ENCODE measurements around the gene VEPH1. TPM values are rescaled to one million over a fixed set of nuclear protein-coding genes. Genes with fewer than 3 reads are reported as not detected.

Gene VEPH1
- total RNA-seq, 1 experiment from 2014 or later: 27.3 TPM

DNA sequence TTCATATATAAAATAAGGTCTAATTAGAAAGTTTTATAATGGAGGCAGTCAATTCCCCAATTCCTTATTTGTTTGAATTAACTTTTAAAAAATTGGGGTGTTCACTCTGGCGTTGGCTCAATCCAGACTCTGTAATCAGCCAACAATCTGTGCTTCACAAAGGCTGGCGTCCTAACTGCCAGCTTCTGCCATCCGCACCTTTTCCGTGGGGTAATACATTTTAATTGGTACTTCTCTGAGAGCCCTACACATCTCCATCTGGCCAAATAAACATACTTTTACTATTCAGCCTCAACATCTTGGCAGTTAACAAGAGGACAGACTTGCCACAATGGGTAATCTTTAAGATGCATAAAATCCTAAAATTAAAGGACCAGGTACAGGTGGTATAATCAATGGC lies 218.1 kb downstream of the VEPH1 start:
- ChIA-PET CTCF (no interaction called here), POLR2A (ENCODE audit: unreplicated experiment) (no interaction called here)
- no peaks in the 10 kb centered on the region for H3K9me3 ChIP-seq (ENCODE audit: low read length)
- peaks cover 13% of the 10 kb centered on the region for H3K4me1 ChIP-seq (ENCODE audit: insufficient read depth, low read length)
- no peaks in the 10 kb centered on the region for H3K36me3 ChIP-seq (ENCODE audit: low read depth, low read length)
- no peak overlapping the region for H3K27ac ChIP-seq (ENCODE audit: low read length)
- ATAC-seq (no peak), DNase-seq (no peak)
- H3K4me2 ChIP-seq (ENCODE audit: low read length): no peak overlapping the region
- H3K9me2 ChIP-seq (replicated peaks; ENCODE audit: low read length): no peaks in the 10 kb centered on the region
- no peak overlapping the region for H2AFZ ChIP-seq (ENCODE audit: low read length)
- H3F3A ChIP-seq (ENCODE audit: low read length, unreplicated experiment): peaks cover 8% of the 10 kb centered on the region
- H3K4me3 ChIP-seq (ENCODE audit: low read length): no peak overlapping the region
- no TSS peak for BruUV-seq (replicated peaks)
- no peak overlapping the region for H3K9ac ChIP-seq (ENCODE audit: low read length)
- no peaks in the 10 kb centered on the region for H3K79me2 ChIP-seq (ENCODE audit: low read length)
- no peaks in the 10 kb centered on the region for H3K27me3 ChIP-seq (ENCODE audit: low read length)
- H4K20me1 ChIP-seq (ENCODE audit: low read length): no peaks in the 10 kb centered on the region
- intact Hi-C loops (cut with micrococcal nuclease): no loop called here
- TF ChIP-seq EZH2 (IDR thresholded peaks at IDR 0.05; ENCODE audit: low read length, unreplicated experiment): no peak
- no peak for TF ChIP-seq EZH2phosphoT487 (IDR thresholded peaks at IDR 0.05; ENCODE audit: borderline replicate concordance, low read length)
- TF ChIP-seq, protein P1, sequence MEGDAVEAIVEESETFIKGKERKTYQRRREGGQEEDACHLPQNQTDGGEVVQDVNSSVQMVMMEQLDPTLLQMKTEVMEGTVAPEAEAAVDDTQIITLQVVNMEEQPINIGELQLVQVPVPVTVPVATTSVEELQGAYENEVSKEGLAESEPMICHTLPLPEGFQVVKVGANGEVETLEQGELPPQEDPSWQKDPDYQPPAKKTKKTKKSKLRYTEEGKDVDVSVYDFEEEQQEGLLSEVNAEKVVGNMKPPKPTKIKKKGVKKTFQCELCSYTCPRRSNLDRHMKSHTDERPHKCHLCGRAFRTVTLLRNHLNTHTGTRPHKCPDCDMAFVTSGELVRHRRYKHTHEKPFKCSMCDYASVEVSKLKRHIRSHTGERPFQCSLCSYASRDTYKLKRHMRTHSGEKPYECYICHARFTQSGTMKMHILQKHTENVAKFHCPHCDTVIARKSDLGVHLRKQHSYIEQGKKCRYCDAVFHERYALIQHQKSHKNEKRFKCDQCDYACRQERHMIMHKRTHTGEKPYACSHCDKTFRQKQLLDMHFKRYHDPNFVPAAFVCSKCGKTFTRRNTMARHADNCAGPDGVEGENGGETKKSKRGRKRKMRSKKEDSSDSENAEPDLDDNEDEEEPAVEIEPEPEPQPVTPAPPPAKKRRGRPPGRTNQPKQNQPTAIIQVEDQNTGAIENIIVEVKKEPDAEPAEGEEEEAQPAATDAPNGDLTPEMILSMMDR (conservative IDR thresholded peaks at IDR 0.05; ENCODE audit: low read depth, low read length): no peak

DNA sequence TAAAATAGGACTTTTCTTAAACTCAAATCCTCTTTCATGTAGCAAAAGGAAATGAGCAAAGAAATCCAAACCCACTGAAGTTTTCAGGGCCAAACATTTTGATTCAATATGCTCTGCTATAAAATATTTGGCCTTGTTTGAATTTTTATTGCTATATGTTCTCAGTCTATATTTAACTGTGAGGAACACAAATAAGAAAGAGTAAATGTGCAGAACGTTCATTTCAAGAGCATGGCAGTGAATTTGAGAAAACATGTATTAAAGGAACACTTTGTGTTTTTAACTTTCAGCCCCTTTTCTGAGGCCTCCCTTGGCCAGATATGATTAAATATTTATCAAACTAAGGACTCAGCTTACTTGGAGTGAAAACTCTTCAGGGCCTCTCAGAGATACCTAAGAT lies 218.5 kb downstream of the VEPH1 start:
- Histone ChIP-seq H3K36me3 (ENCODE audit: low read depth, low read length) (no peaks in the 10 kb centered on the region), H3F3A (ENCODE audit: low read length, unreplicated experiment) (peaks cover 8% of the 10 kb centered on the region), H3K9ac (ENCODE audit: low read length) (no peak overlapping the region), H3K79me2 (ENCODE audit: low read length) (no peaks in the 10 kb centered on the region), H3K4me3 (ENCODE audit: low read length) (no peak overlapping the region), H3K27me3 (ENCODE audit: low read length) (no peaks in the 10 kb centered on the region), H3K9me3 (ENCODE audit: low read length) (no peaks in the 10 kb centered on the region), H3K4me1 (ENCODE audit: insufficient read depth, low read length) (peaks cover 13% of the 10 kb centered on the region), H3K27ac (ENCODE audit: low read length) (no peak overlapping the region), H3K9me2 (replicated peaks; ENCODE audit: low read length) (no peaks in the 10 kb centered on the region), H2AFZ (ENCODE audit: low read length) (no peak overlapping the region), H4K20me1 (ENCODE audit: low read length) (no peaks in the 10 kb centered on the region), H3K4me2 (ENCODE audit: low read length) (no peak overlapping the region)
- TF ChIP-seq EZH2phosphoT487 (IDR thresholded peaks at IDR 0.05; ENCODE audit: borderline replicate concordance, low read length) (no peak), EZH2 (IDR thresholded peaks at IDR 0.05; ENCODE audit: low read length, unreplicated experiment) (no peak)
- TF ChIP-seq, protein P1 (conservative IDR thresholded peaks at IDR 0.05; ENCODE audit: low read depth, low read length): no peak
- intact Hi-C loops (cut with micrococcal nuclease): no loop called here
- POLR2A ChIA-PET (ENCODE audit: unreplicated experiment): no interaction called here
- ATAC-seq (no peak), DNase-seq (no peak)
- no TSS peak for BruUV-seq (replicated peaks)
- CTCF ChIA-PET: no interaction called here

DNA sequence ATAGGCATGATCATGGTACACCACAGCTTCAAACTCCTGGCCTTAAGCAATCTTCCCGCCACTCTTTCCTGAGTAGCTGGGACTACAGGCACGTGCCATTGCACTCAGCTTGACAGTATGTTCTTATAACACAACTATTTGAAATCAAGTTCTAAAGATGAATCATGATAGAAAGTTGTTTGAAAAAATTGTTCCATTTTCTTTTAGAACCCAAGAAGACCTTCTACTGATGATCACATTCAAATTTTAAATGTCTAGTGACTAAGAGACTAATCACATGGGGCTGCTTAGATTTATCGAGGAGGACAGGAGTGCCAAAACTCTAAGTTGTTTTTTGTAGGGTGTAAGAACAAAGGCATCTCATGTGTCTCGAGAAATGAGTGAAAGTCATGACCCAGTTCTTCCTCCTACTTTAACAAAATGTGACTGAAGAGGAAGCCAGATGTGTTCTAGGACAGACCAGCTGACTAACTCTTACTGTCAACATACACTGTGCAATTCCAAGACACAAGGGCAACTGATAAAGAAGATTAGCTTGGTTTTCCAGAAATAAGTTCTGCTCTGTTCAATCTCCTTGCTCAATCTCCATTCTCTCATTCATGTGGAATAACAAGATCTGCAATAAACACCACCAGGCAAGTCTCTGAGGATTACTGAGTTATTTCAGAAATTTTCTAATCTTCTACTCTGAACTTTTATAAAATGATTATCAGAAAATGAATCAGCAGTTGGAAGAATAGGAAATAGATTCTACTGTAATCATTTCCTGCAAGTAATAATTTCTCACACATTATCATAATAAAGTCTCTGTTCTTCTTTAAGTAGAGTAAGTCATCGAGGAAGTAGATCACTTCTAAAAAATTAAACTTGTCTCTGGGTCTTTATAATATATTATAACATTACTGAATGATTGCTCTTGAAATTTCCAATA lies 220.7 kb downstream of the VEPH1 start:
- Histone ChIP-seq H3K27me3 (ENCODE audit: low read length) (no peaks in the 10 kb centered on the region), H3K9me2 (replicated peaks; ENCODE audit: low read length) (no peaks in the 10 kb centered on the region), H3K79me2 (ENCODE audit: low read length) (no peaks in the 10 kb centered on the region), H3K4me2 (ENCODE audit: low read length) (peak overlapping the region; percentile 4; the same call in 1 of the 2 replicates), H4K20me1 (ENCODE audit: low read length) (no peaks in the 10 kb centered on the region), H2AFZ (ENCODE audit: low read length) (no peak overlapping the region), H3K9ac (ENCODE audit: low read length) (no peak overlapping the region), H3K4me1 (ENCODE audit: insufficient read depth, low read length) (peaks cover 13% of the 10 kb centered on the region), H3K36me3 (ENCODE audit: low read depth, low read length) (no peaks in the 10 kb centered on the region), H3K27ac (ENCODE audit: low read length) (no peak overlapping the region), H3K4me3 (ENCODE audit: low read length) (no peak overlapping the region), H3K9me3 (ENCODE audit: low read length) (no peaks in the 10 kb centered on the region), H3F3A (ENCODE audit: low read length, unreplicated experiment) (peaks cover 8% of the 10 kb centered on the region)
- intact Hi-C loops (cut with micrococcal nuclease): no loop called here
- BruUV-seq (replicated peaks): no TSS peak
- ATAC-seq: peak; percentile 78
- POLR2A ChIA-PET (ENCODE audit: unreplicated experiment): no interaction called here
- TF ChIP-seq, protein P1 (conservative IDR thresholded peaks at IDR 0.05; ENCODE audit: low read depth, low read length): no peak
- TF ChIP-seq EZH2 (IDR thresholded peaks at IDR 0.05; ENCODE audit: low read length, unreplicated experiment): no peak
- no peak for TF ChIP-seq EZH2phosphoT487 (IDR thresholded peaks at IDR 0.05; ENCODE audit: borderline replicate concordance, low read length)
- CTCF ChIA-PET: no interaction called here
- peak; percentile 56 for DNase-seq

All from PC-3 (cell line).